Measurements from ENCODE around the gene COL20A1. TPM values are rescaled to one million over a fixed set of nuclear protein-coding genes. Genes with fewer than 3 reads are reported as not detected.

Gene COL20A1
- total and polyA plus RNA-seq, 2 of the 13 experiments (the other 11 are each of a cell fraction or from before 2014, with no cell fraction given): not detected

DNA sequence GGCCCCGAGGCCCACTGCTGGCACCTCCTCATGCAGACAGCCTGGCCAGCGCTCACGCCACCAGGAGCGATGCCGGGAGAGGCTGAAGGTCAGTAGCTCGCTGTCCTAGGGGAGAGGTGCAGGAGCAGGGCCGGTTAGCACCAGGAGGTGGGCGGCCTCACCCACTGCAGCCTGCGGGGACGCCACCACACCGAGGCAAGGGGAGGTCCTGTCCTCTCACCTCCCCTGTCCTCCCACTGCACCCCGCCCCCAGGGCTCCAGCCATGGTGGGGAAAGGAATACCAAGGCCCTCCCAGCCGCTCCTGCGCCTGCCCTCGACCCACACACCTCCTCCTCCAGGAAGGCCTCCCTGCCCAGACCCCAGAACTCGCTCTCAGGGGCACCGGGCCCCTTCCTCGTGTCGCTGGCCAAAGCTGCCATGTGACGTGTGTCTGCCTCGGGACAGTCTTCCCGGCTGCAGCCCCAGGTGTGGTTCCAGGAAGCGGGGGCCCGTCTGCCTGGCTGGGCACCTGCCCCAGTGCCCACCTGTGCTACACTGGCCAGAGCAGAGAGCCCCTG, 45.2 kb upstream of the COL20A1 start:
- CTCF ChIA-PET (ENCODE audit: low intra/inter-chr PET ratio, low total read pairs): no interaction called here

More for the DNA sequence above, 45.2 kb upstream of the COL20A1 start:
- Histone ChIP-seq H3K27ac (ENCODE audit: extremely low read length, insufficient read depth, low read length) (no peak overlapping the region), H3K79me2 (ENCODE audit: insufficient read depth, low read length) (no peaks in the 10 kb centered on the region), H3K9me3 (ENCODE audit: low read length) (no peaks in the 10 kb centered on the region), H3K27me3 (ENCODE audit: control insufficient read depth in 1 of 2, insufficient read depth in 2 of 2, low read length in 2 of 2) (peaks cover 22 to 84% of the 10 kb centered on the region in 2 experiments), H3K4me2 (ENCODE audit: low read depth, low read length) (no peak overlapping the region), H3K4me3 (replicated peaks in 1 of 3; ENCODE audit: insufficient read depth in 1 of 3, low read depth in 2 of 3, low read length in 3 of 3) (no peak overlapping the region), H3K36me3 (replicated peaks in 1 of 2; ENCODE audit: control insufficient read depth in 1 of 2, insufficient read depth in 2 of 2, low read length in 2 of 2) (no peaks in the 10 kb centered on the region), H2AFZ (ENCODE audit: low read length) (no peak overlapping the region), H4K20me1 (ENCODE audit: insufficient read depth, low read length) (no peaks in the 10 kb centered on the region; the same call in 1 of the 2 replicates), H3K4me1 (ENCODE audit: insufficient read depth, low read length) (no peaks in the 10 kb centered on the region), H3K9ac (ENCODE audit: insufficient read depth, low read depth, low read length) (no peak overlapping the region)
- BruUV-seq (replicated peaks): no TSS peak
- no peak for TF ChIP-seq SMYD3 (CRISPR knock-in tag; IDR thresholded peaks at IDR 0.05)
- TF ChIP-seq, protein P1, sequence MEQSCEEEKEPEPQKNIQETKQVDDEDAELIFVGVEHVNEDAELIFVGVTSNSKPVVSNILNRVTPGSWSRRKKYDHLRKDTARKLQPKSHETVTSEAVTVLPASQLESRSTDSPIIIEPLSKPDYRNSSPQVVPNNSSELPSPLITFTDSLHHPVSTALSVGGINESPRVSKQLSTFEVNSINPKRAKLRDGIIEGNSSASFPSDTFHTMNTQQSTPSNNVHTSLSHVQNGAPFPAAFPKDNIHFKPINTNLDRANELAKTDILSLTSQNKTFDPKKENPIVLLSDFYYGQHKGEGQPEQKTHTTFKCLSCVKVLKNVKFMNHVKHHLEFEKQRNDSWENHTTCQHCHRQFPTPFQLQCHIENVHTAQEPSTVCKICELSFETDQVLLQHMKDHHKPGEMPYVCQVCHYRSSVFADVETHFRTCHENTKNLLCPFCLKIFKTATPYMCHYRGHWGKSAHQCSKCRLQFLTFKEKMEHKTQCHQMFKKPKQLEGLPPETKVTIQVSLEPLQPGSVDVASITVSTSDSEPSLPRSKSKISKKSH (CRISPR knock-in tag; IDR thresholded peaks at IDR 0.05; ENCODE audit: borderline replicate concordance): no peak
- TF ChIP-seq ELK4 (CRISPR knock-in tag; IDR thresholded peaks at IDR 0.05; ENCODE audit: borderline replicate concordance): 0 out of 2 replicates have a peak, but pooled peaks have one; percentile 21
- peak; percentile 9; the same call in 1 of the 2 replicates for TF ChIP-seq MTA1 (CRISPR knock-in tag; IDR thresholded peaks at IDR 0.05; ENCODE audit: borderline replicate concordance)
- TF ChIP-seq ZMYM3 (CRISPR knock-in tag; IDR thresholded peaks at IDR 0.05): 0 out of 2 replicates have a peak, but pooled peaks have one; percentile 26
- no peak for TF ChIP-seq ZNF878 (CRISPR knock-in tag; IDR thresholded peaks at IDR 0.05)
- no peak for TF ChIP-seq SAP130 (CRISPR knock-in tag; IDR thresholded peaks at IDR 0.05; ENCODE audit: low read depth)
- no peak for TF ChIP-seq ZNF224 (CRISPR knock-in tag; IDR thresholded peaks at IDR 0.05)
- 0 out of 2 replicates have a peak, but pooled peaks have one; percentile 29 for TF ChIP-seq NFKB2 (CRISPR knock-in tag; IDR thresholded peaks at IDR 0.05; ENCODE audit: borderline replicate concordance)
- TF ChIP-seq ZNF136 (CRISPR knock-in tag; IDR thresholded peaks at IDR 0.05; ENCODE audit: low read depth): no peak
- in situ Hi-C loops (cut with HindIII; ENCODE audit: extremely low pct_ligation_motif_present, low pct_unique_long_range_greater_than_20kb): no loop called here
- no peak for DNase-seq (ENCODE audit: low spot score)
- WGBS (ENCODE audit: low lambda C conversion rate): 32% methylated on average over 23 of the region's 24 CpGs
- intact Hi-C loops (cut with micrococcal nuclease; ENCODE audit: unreplicated experiment): loop anchor here (10.0 kb wide), 1 partner anchor 193 kb away; no protein-coding TSS in a partner anchor
- no peak for FAIRE-seq
- ATAC-seq: peak; percentile 15
- POLR2A ChIA-PET: no interaction called here
